NCI-H128 (cell line): ENCODE results near the gene EIF2B5.
"Not testable (repeated sequence)": the region's sequence is repeated elsewhere in the genome, so short reads cannot be mapped to it uniquely, and the experiment has no call there.

Experiments used
- DNase-seq: peaks from one replicate; lab custom pipeline; 2025; ENCODE audit not compliant: unreplicated experiment; lab: John Stamatoyannopoulos, UW

EIF2B5 gene

GRCh38 chr3:184135149-184135910 is at the start of gene EIF2B5:
TSS of gene EIF2B5 (plus strand) at chr3:184135358. CDS start at chr3:184135386, 28 bp downstream.
- DNase-seq = peak; percentile 94

- DNase-seq = no peak
Measured at GRCh38 chr3:184085389-184085852, 49.7 kb upstream of the EIF2B5 start.

- DNase-seq = no peak
Measured at GRCh38 chr3:184092199-184092598, 43.0 kb upstream of the EIF2B5 start.

- DNase-seq = no peak
Measured at GRCh38 chr3:184096811-184097383, 38.3 kb upstream of the EIF2B5 start, which contains the start of gene HTR3E. TSS of gene HTR3E (plus strand) at chr3:184097064. CDS start at chr3:184097530, 466 bp downstream.

- DNase-seq = no peak
Measured at GRCh38 chr3:184097556-184097955, 37.6 kb upstream of the EIF2B5 start.

- DNase-seq = no peak
Measured at GRCh38 chr3:184099806-184100686, 35.1 kb upstream of the EIF2B5 start.

GRCh38 chr3:184110316-184110725 is 24.8 kb upstream of the EIF2B5 start:
- no peak for DNase-seq

GRCh38 chr3:184116017-184116416 is 19.1 kb upstream of the EIF2B5 start:
- no peak for DNase-seq

GRCh38 chr3:184117636-184118035 is 17.5 kb upstream of the EIF2B5 start:
- DNase-seq = no peak

- not testable (repeated sequence) for DNase-seq
Measured at GRCh38 chr3:184121031-184121430, 14.1 kb upstream of the EIF2B5 start.

- DNase-seq = no peak
Measured at GRCh38 chr3:184126006-184126405, 9.2 kb upstream of the EIF2B5 start.

GRCh38 chr3:184129012-184129411 is 6.1 kb upstream of the EIF2B5 start:
- DNase-seq = peak; percentile 30

GRCh38 chr3:184132945-184133344 is 2.2 kb upstream of the EIF2B5 start:
- DNase-seq = no peak

GRCh38 chr3:184133840-184134745 is 1.1 kb upstream of the EIF2B5 start:
- peak; percentile 67 for DNase-seq

- no peak for DNase-seq
Measured at GRCh38 chr3:184134746-184135148, 411 bp upstream of the EIF2B5 start.

- DNase-seq = no peak
Measured at GRCh38 chr3:184135911-184136260, 728 bp downstream of the EIF2B5 start.

GRCh38 chr3:184140436-184140835 is 5.3 kb downstream of the EIF2B5 start:
- no peak for DNase-seq

GRCh38 chr3:184142199-184142598 is 7.0 kb downstream of the EIF2B5 start:
- no peak for DNase-seq

- DNase-seq = no peak
Measured at GRCh38 chr3:184143327-184143726, 8.2 kb downstream of the EIF2B5 start.

- DNase-seq = no peak
Measured at GRCh38 chr3:184144505-184144904, 9.3 kb downstream of the EIF2B5 start.
